Esophagus muscularis mucosa (tissue), 3 donors: ENCODE measurements around the gene CELF4.

ENCODE experiments used
- CTCF ChIP-seq, 3 experiments: fragments of 200-600 bp in 2 of 3; fragments of 450-650 bp in 1 of 3; sonication (generic) in 2 of 3; IDR thresholded peaks; one replicate each; pipeline ENCODE4 v1.5.1; 2017 to 2019; ENCODE audit warnings: antibody characterized with exemption in 3 of 3, mild to moderate bottlenecking in 2 of 3, moderate library complexity in 1 of 3
- POLR2A ChIP-seq: fragments of 450-650 bp; IDR thresholded peaks from one replicate; pipeline ENCODE4 v1.6.1; 2017; ENCODE audit warnings: antibody characterized with exemption, moderate library complexity, mild to moderate bottlenecking, low read depth

GRCh38 chr18:37270666-37271052 is 294.9 kb downstream of the CELF4 start:
- TF ChIP-seq CTCF (IDR thresholded peaks at IDR 0.05) (no peak), POLR2A (no peak)
